Peyer's patch (tissue), 4 donors: ENCODE measurements around the gene FMNL3. TPM values are rescaled to one million over a fixed set of nuclear protein-coding genes. Genes with fewer than 3 reads are reported as not detected.
A peak's percentile ranks its signal among the peaks of the same experiment; 100 is the strongest.
"Not testable (repeated sequence)": the region's sequence is repeated elsewhere in the genome, so short reads cannot be mapped to it uniquely, and the experiment has no call there.

Experiments
- DNase-seq, 3 donors: peaks; one replicate each; pipeline ENCODE4 v3.0.0-alpha.2; 2017 to 2019
- H3K27ac ChIP-seq, 4 donors: fragments of 200-600 bp; sonication (generic); one replicate each; pipeline ENCODE4 v1.5.1; 2016 to 2019
- H3K27me3 ChIP-seq, 2 donors: fragments of 200-600 bp; sonication (generic); one replicate each; pipeline ENCODE4 v1.5.1; 2019
- H3K36me3 ChIP-seq, 3 donors: fragments of 200-600 bp; sonication (generic); one replicate each; pipeline ENCODE4 v1.5.1; 2016 to 2019
- H3K4me1 ChIP-seq, 4 donors: fragments of 200-600 bp; sonication (generic); one replicate each; pipeline ENCODE4 v1.5.1; 2016 to 2019
- H3K4me3 ChIP-seq, 4 donors: fragments of 200-600 bp; sonication (generic); 1 replicate in 3 of 4; 2 replicates in 1 of 4; pipeline ENCODE4 v1.5.1; 2016 to 2019; ENCODE audit warnings: mild to moderate bottlenecking in 1 of 4
- H3K9me3 ChIP-seq, 4 donors: fragments of 200-600 bp; sonication (generic); one replicate each; pipeline ENCODE4 v1.5.1; 2016 to 2019; ENCODE audit warnings: mild to moderate bottlenecking in 1 of 4
- POLR2A ChIP-seq, 2 donors: fragments of 450-650 bp; IDR thresholded peaks; one replicate each; pipeline ENCODE4 v1.5.1; 2017; ENCODE audit warnings: antibody characterized with exemption in 2 of 2, mild to moderate bottlenecking in 2 of 2, moderate library complexity in 2 of 2
- total RNA-seq, 4 donors: library from RNA; depleted of rRNA; stranded (reverse); fragments of >200 nt; gene quantifications; one replicate each; pipeline ENCODE4 v1.1.0, GENCODE V29; 2016
- TF ChIP-seq, protein P1 (sequence below), 6 experiments: fragments of 450-650 bp in 4 of 6; fragments of 200-600 bp in 2 of 6; sonication (generic) in 1 of 6; IDR thresholded peaks; one replicate each; pipeline ENCODE4 v1.5.1; 2017 to 2019; ENCODE audit warnings: antibody characterized with exemption in 6 of 6, mild to moderate bottlenecking in 3 of 6, moderate library complexity in 1 of 6

The FMNL3 gene
- total RNA-seq, 4 donors from 2014 or later = 2.1 to 40.4 (median 8.2) TPM

DNA sequence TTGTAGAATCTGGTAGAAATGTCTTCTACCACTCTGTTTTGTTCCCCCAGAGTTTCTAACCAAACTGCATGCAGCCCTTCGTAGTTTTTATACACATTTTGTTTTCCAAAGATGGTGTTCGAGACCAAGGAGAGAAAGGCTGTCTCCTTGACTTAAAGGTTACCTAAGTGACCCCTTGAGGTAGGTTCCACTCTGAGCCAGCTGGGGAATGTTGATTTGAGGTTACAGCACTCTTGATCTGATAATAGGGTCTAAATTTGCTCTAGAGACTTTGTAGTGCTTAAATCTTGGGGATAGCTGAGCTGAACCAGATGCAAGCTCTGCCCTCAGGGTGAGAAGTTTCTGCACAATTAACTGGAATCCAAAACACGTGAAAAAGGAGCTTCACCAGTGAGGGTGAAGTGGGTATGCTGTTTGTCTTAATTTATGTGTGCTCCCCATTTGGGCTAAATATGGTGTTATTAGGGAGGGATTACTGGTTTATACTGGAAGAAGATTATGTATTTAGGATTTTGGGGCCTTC lies 37.2 kb upstream of the FMNL3 start:
- H3K9me3 ChIP-seq = no peaks in the 10 kb centered on the region
- H3K27me3 ChIP-seq = no peaks in the 10 kb centered on the region
- H3K4me1 ChIP-seq = peaks cover 0 to 67% (median 21%) of the 10 kb centered on the region in 4 donors
- H3K4me3 ChIP-seq = no peak overlapping the region
- H3K36me3 ChIP-seq = no peaks in the 10 kb centered on the region
- no peak overlapping the region for H3K27ac ChIP-seq
- TF ChIP-seq, protein P1, sequence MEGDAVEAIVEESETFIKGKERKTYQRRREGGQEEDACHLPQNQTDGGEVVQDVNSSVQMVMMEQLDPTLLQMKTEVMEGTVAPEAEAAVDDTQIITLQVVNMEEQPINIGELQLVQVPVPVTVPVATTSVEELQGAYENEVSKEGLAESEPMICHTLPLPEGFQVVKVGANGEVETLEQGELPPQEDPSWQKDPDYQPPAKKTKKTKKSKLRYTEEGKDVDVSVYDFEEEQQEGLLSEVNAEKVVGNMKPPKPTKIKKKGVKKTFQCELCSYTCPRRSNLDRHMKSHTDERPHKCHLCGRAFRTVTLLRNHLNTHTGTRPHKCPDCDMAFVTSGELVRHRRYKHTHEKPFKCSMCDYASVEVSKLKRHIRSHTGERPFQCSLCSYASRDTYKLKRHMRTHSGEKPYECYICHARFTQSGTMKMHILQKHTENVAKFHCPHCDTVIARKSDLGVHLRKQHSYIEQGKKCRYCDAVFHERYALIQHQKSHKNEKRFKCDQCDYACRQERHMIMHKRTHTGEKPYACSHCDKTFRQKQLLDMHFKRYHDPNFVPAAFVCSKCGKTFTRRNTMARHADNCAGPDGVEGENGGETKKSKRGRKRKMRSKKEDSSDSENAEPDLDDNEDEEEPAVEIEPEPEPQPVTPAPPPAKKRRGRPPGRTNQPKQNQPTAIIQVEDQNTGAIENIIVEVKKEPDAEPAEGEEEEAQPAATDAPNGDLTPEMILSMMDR (IDR thresholded peaks at IDR 0.05) = no peak
- no peak for TF ChIP-seq POLR2A (IDR thresholded peaks at IDR 0.05)
- no peak for DNase-seq

DNA sequence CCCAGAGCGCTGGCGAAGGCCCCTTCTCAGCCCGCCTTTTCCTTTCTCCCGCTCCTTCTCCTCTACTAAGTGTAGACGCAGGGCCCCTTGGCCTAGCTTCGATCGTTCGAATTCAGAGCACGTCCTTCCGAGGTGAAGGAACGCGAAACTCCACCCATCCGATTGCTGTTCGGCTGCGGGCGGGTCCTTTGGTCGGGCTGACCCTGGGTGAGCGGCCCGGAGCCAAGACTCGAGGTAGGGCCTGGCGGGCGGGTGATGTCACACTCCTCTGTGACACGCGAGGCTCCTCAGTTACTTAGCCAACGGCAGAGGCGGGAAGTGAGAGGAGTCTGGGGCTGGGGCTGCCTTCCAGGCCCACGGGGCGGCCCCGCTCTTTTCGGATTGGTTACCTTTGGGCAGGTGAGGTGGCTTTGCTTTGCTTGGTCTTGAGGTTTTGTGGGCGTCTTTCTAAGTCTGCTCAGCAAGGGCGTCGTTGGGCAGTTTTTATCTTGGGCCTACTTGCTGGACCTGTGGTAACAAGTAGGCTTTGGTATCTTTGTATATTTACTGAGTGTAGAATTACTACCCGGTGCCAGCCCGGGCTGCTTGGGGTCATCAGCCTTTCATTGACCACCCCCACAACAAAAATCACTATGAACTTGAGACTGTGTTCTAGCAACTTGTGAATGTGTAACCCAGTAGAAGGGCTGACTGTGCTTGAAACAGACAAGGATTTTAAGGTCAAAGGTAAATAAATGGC lies 34.8 kb upstream of the FMNL3 start:
- H3K36me3 ChIP-seq = no peaks in the 10 kb centered on the region
- H3K4me3 ChIP-seq = peak overlapping the region; percentile 64 to 76 (median 70)
- TF ChIP-seq, protein P1 (IDR thresholded peaks at IDR 0.05) = no peak
- peak in 1 of 2 donors; percentile 27 for TF ChIP-seq POLR2A (IDR thresholded peaks at IDR 0.05)
- H3K27ac ChIP-seq = peak overlapping the region; percentile 92 to 99 (median 95)
- H3K9me3 ChIP-seq = no peaks in the 10 kb centered on the region
- H3K27me3 ChIP-seq = no peaks in the 10 kb centered on the region
- DNase-seq = peak; percentile 79 to 96 (median 92)
- H3K4me1 ChIP-seq = peaks cover 0 to 46% (median 13%) of the 10 kb centered on the region in 4 donors

GRCh38 chr12:49740930-49741881 lies 34.0 kb upstream of the FMNL3 start, which contains the start of gene TMBIM6:
TMBIM6 (plus strand) TSS chr12:49741557; CDS start chr12:49752494, 10,937 bp downstream.
- Histone ChIP-seq H3K27me3 (no peaks in the 10 kb centered on the region), H3K36me3 (no peaks in the 10 kb centered on the region), H3K9me3 (no peaks in the 10 kb centered on the region), H3K4me1 (peaks cover 0 to 37% (median 13%) of the 10 kb centered on the region in 4 donors), H3K27ac (peak within 1 kb of the TSS; percentile 92 to 99 (median 95)), H3K4me3 (peak within 1 kb of the TSS; percentile 64 to 76 (median 70))
- TF ChIP-seq, protein P1 (IDR thresholded peaks at IDR 0.05) = peak; percentile 95 to 99 (median 98)
- TF ChIP-seq POLR2A (IDR thresholded peaks at IDR 0.05) = peak; percentile 99 to 100
- DNase-seq = peak; percentile 98 to 100 (median 99)

GRCh38 chr12:49740277-49740676 lies 33.1 kb upstream of the FMNL3 start:
- not testable (repeated sequence) for DNase-seq, H3K36me3 ChIP-seq, H3K9me3 ChIP-seq, H3K27ac ChIP-seq, H3K27me3 ChIP-seq, H3K4me3 ChIP-seq
- H3K4me1 ChIP-seq = peaks cover 0 to 28% (median 13%) of the 10 kb centered on the region in 4 donors

DNA sequence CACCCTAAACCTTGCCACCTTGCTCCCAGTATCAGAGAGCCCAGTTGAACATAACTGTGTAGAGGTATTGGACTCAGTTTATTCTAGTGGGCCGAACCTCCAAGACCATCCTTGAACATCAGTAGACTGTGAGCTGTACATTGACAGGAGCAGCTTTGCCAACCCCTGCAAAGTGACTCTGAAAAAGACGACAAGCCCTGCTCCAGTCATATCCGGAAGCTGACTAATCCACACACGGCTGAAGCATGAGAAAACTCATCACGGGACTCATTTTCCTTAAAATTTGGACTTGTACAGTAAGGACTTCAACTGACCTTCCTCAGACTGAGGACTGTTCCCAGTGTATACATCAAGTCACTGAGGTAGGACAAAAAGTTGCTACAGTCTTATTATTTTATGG lies 31.5 kb upstream of the FMNL3 start:
- not testable (repeated sequence) for DNase-seq, H3K27me3 ChIP-seq, H3K27ac ChIP-seq, H3K4me3 ChIP-seq, H3K36me3 ChIP-seq, H3K9me3 ChIP-seq
- peaks cover 0 to 12% (median 9%) of the 10 kb centered on the region in 4 donors for H3K4me1 ChIP-seq

GRCh38 chr12:49734900-49735299 lies 27.7 kb upstream of the FMNL3 start:
- H3K27me3 ChIP-seq, H3K4me3 ChIP-seq, H3K27ac ChIP-seq, H3K36me3 ChIP-seq, H3K9me3 ChIP-seq, H3K4me1 ChIP-seq, DNase-seq: not testable (repeated sequence)
